ENCODE results near the gene ZNF239. TPM values are rescaled to one million over a fixed set of nuclear protein-coding genes. Genes with fewer than 3 reads are reported as not detected.

The ZNF239 gene
- total RNA-seq: 0.72 and 1.3 TPM in 2 replicates

GRCh38 chr10:43574001-43574892 is at the start of gene ZNF239:
ZNF239 (minus strand) TSS chr10:43574616; CDS start chr10:43558079, 16,537 bp downstream.

GRCh38 chr10:43606323-43607198 is 32.1 kb upstream of the ZNF239 start, which contains the start of gene ZNF485:
ZNF485 (plus strand) TSS chr10:43606438; CDS start chr10:43607051, 613 bp downstream.

Other genes with a start within 250 kb of the ZNF239 start
- not detected in 2 replicates for gene FXYD4, start 203.0 kb downstream of the ZNF239 start, total RNA-seq
- 217 and 296 TPM in 2 replicates for gene HNRNPF, start 165.4 kb downstream of the ZNF239 start, total RNA-seq
- 2.5 and 3.3 TPM in 2 replicates for gene ZNF487, start 137.5 kb downstream of the ZNF239 start, total RNA-seq
- 2.4 and 4.7 TPM in 2 replicates for gene ZNF485, start 31.8 kb upstream of the ZNF239 start, total RNA-seq
- 21.0 and 22.5 TPM in 2 replicates for gene ZNF32, start 74.3 kb upstream of the ZNF239 start, total RNA-seq